ENCODE results near the gene HTRA3.

Gene HTRA3

DNA sequence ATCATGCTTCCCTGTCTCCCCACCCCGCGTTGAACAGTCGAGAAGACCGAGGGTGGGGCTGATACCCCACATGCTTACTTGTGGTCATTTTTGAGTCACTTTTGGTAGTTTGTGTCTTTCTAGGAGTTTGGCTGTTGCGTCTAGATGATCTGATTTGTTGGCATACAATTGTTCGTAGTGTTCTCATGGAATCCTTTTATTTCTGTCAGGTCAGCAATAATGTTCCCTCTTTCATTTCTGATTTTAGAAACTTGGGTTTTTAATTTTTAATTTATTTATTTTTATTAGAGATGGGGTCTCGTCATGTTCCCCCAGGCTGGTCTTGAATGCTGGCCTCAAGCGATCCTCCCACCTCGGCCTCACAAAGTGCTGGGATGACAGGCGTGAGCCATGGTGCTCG lies 39.5 kb upstream of the HTRA3 start:
- Histone ChIP-seq H3K36me3 (peaks cover 23 to 92% (median 38%) of the 10 kb centered on the region in 11 experiments; a peak in 19 of 22 replicates), H3K4me3 (no peak overlapping the region), H4K20me1 (peaks cover 0 to 100% (median 22%) of the 10 kb centered on the region in 11 experiments; a peak in 11 of 22 replicates), H3K9me3 (replicated peaks in 1 of 11) (peaks cover 0 to 5% (median 0%) of the 10 kb centered on the region in 11 experiments; a peak in 1 of 22 replicates), H3K27ac (peak overlapping the region in 7 of 11 experiments; percentile 45 to 90 (median 73); a peak in 9 of 22 replicates), H3K4me2 (peak overlapping the region; percentile 44 to 96 (median 88); a peak in 20 of 22 replicates), H3K4me1 (peaks cover 58 to 71% (median 64%) of the 10 kb centered on the region in 10 experiments), H3K9ac (no peak overlapping the region), H3K27me3 (no peaks in the 10 kb centered on the region)
- no peak for TF ChIP-seq Cebpa-rat (IDR thresholded peaks at IDR 0.05)

- peak overlapping the region in 2 of 11 experiments; percentile 5 to 25; a peak in 1 of 22 replicates for H3K27ac ChIP-seq
- peaks cover 0 to 5% (median 0%) of the 10 kb centered on the region in 11 experiments; a peak in 1 of 22 replicates for H3K9me3 ChIP-seq (replicated peaks in 1 of 11)
- no peak for TF ChIP-seq Cebpa-rat (IDR thresholded peaks at IDR 0.05)
- H3K36me3 ChIP-seq: peaks cover 29 to 92% (median 47%) of the 10 kb centered on the region in 11 experiments; a peak in 19 of 22 replicates
- peaks cover 0 to 100% (median 22%) of the 10 kb centered on the region in 11 experiments; a peak in 11 of 22 replicates for H4K20me1 ChIP-seq
- no peak overlapping the region for H3K9ac ChIP-seq
- peak overlapping the region in 7 of 11 experiments; percentile 7 to 96 (median 57); a peak in 8 of 22 replicates for H3K4me2 ChIP-seq
- no peaks in the 10 kb centered on the region for H3K27me3 ChIP-seq
- no peak overlapping the region for H3K4me3 ChIP-seq
- peaks cover 50 to 67% (median 57%) of the 10 kb centered on the region in 10 experiments for H3K4me1 ChIP-seq
Observed at GRCh38 chr4:8230891-8231290, 38.7 kb upstream of the HTRA3 start.

DNA sequence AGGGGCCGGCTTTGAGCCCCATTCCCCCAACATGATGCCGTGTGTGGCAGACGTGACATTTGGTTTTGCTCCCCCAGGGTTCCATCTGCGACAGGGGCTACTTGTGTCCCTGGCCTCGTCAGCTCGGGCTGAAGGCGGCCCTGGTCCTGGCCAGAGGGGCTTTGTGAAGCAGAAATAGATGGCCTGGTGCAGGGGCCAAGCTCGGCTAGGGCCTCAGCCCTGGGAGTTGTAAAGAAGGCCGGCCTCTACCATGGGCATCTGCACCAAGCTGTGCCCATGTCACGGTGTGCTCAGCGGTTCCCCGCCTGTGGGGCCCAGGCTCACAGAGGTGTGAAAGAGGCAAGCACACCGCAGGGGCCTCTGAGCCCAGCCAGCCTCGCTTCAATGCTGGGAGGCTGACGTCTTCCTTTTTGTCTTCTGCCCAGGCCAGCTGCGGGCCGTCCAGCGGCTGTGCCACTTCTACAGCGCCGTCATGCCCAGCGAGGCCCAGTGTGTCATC lies 38.0 kb upstream of the HTRA3 start:
- H4K20me1 ChIP-seq: peaks cover 0 to 100% (median 22%) of the 10 kb centered on the region in 11 experiments; a peak in 11 of 22 replicates

DNA sequence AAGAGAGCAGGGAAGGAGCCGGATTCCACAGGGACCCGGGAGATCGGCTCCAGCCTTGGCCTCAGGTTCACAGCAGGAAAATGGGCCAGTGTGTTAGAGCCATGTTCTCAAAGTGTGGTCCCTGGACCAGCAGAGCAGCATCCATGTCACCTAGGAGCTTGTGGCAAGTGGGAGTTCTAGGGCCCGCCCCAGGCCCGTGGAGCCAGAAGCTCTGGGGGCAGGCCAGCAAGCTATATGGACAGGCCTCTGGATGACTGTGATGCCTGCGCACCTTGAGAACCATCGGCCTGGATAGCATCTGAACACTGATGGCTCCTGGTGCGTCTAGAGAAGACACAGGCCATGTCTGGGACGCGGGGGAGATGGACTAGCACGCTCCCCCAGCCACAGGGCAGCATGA lies 36.8 kb upstream of the HTRA3 start:
- peaks cover 29 to 92% (median 57%) of the 10 kb centered on the region in 11 experiments; a peak in 19 of 22 replicates for H3K36me3 ChIP-seq

More for the DNA sequence above, 38.0 kb upstream of the HTRA3 start:
- no peak for TF ChIP-seq Cebpa-rat (IDR thresholded peaks at IDR 0.05)
- Histone ChIP-seq H3K27ac (peak overlapping the region in 2 of 11 experiments; percentile 17 to 25; a peak in 2 of 22 replicates), H3K27me3 (no peaks in the 10 kb centered on the region), H3K4me3 (no peak overlapping the region), H3K4me2 (peak overlapping the region in 2 of 11 experiments; percentile 2 to 7; a peak in 3 of 22 replicates), H3K4me1 (peaks cover 43 to 67% (median 53%) of the 10 kb centered on the region in 10 experiments), H3K36me3 (peaks cover 29 to 92% (median 54%) of the 10 kb centered on the region in 11 experiments; a peak in 19 of 22 replicates), H3K9ac (no peak overlapping the region), H3K9me3 (replicated peaks in 1 of 11) (peaks cover 0 to 5% (median 0%) of the 10 kb centered on the region in 11 experiments; a peak in 1 of 22 replicates)

DNA sequence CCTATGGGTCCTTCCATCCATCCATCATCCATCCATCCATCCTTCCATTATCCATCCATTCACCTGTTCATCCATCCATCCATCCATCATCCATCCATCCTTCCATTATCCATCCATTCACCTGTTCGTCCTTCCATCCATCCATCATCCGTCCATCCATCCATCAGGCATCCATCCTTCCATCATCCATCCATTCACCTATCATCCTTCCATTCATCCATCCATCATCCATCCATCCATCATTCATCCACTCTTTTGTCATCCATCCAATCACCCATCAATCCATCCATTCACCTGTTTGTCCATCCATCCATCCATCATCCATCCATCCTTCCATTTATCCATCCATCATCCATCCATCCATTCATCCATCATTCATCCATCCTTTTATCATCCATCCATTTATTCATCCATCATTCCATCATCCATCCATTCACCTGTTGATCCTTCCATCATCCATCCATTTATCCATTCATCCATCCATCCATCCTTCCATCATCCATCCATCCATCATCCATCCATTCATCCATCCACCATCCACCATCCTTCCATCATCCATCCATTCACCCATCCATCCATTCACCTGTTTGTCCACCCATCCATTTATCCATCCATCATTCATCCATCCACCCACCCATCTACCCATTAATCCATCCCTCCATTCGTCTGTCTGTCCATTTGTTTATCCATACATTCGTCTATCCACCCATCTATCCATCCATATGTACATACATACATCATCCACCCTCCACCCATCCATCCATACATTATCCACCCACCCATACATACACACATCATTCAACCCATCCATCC lies 35.7 kb upstream of the HTRA3 start:
- Histone ChIP-seq H3K4me3 (no peak overlapping the region), H3K4me1 (peaks cover 30 to 62% (median 44%) of the 10 kb centered on the region in 10 experiments), H3K9me3 (replicated peaks in 1 of 11) (peaks cover 0 to 5% (median 0%) of the 10 kb centered on the region in 11 experiments; a peak in 1 of 22 replicates), H3K27ac (no peak overlapping the region), H3K4me2 (no peak overlapping the region), H3K36me3 (peaks cover 29 to 92% (median 60%) of the 10 kb centered on the region in 11 experiments; a peak in 19 of 22 replicates), H3K27me3 (no peaks in the 10 kb centered on the region), H3K9ac (no peak overlapping the region), H4K20me1 (peaks cover 0 to 100% (median 15%) of the 10 kb centered on the region in 11 experiments; a peak in 11 of 22 replicates)
- no peak for TF ChIP-seq Cebpa-rat (IDR thresholded peaks at IDR 0.05)

More for the DNA sequence above, 36.8 kb upstream of the HTRA3 start:
- no peaks in the 10 kb centered on the region for H3K27me3 ChIP-seq
- H3K9ac ChIP-seq: no peak overlapping the region
- H3K4me3 ChIP-seq: no peak overlapping the region
- TF ChIP-seq Cebpa-rat (IDR thresholded peaks at IDR 0.05): no peak
- peaks cover 0 to 5% (median 0%) of the 10 kb centered on the region in 11 experiments; a peak in 1 of 22 replicates for H3K9me3 ChIP-seq (replicated peaks in 1 of 11)
- H3K4me1 ChIP-seq: peaks cover 31 to 64% (median 45%) of the 10 kb centered on the region in 10 experiments
- H3K27ac ChIP-seq: no peak overlapping the region
- H3K4me2 ChIP-seq: no peak overlapping the region
- peaks cover 0 to 100% (median 19%) of the 10 kb centered on the region in 11 experiments; a peak in 11 of 22 replicates for H4K20me1 ChIP-seq

- Histone ChIP-seq H4K20me1 (peaks cover 0 to 100% (median 19%) of the 10 kb centered on the region in 11 experiments; a peak in 11 of 22 replicates), H3K4me2 (no peak overlapping the region), H3K9ac (no peak overlapping the region), H3K36me3 (peaks cover 29 to 96% (median 64%) of the 10 kb centered on the region in 11 experiments; a peak in 19 of 22 replicates), H3K9me3 (replicated peaks in 1 of 11) (peaks cover 0 to 5% (median 0%) of the 10 kb centered on the region in 11 experiments; a peak in 1 of 22 replicates), H3K27ac (no peak overlapping the region), H3K4me1 (peaks cover 29 to 60% (median 44%) of the 10 kb centered on the region in 10 experiments), H3K27me3 (no peaks in the 10 kb centered on the region), H3K4me3 (no peak overlapping the region)
- TF ChIP-seq Cebpa-rat (IDR thresholded peaks at IDR 0.05): no peak
Observed at GRCh38 chr4:8234715-8235114, 34.8 kb upstream of the HTRA3 start.

DNA sequence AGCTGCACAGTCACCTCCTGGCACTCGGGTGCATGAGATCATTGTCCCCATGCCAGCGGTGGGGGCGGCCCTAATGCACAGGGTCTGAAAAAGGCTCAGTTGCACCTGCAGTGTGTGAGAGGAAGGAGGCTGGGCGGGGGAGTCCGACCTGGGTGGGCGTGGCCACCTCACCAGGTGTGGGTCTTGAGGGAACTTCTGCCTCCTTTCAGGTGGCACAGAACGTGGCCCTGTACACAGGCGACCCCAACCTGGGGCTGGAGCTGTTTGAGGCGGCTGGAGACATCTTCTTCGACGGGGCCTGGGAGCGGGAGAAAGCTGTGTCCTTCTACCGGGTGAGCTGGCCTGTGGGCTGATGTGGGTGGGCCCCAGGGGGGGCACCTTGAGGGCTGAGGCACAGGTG lies 34.3 kb upstream of the HTRA3 start:
- no peak for TF ChIP-seq Cebpa-rat (IDR thresholded peaks at IDR 0.05)
- peaks cover 29 to 96% (median 64%) of the 10 kb centered on the region in 11 experiments; a peak in 19 of 22 replicates for H3K36me3 ChIP-seq
- no peak overlapping the region for H3K27ac ChIP-seq
- H3K9ac ChIP-seq: no peak overlapping the region
- peaks cover 0 to 100% (median 19%) of the 10 kb centered on the region in 11 experiments; a peak in 11 of 22 replicates for H4K20me1 ChIP-seq
- no peak overlapping the region for H3K4me3 ChIP-seq
- H3K9me3 ChIP-seq (replicated peaks in 1 of 11): peaks cover 0 to 5% (median 0%) of the 10 kb centered on the region in 11 experiments; a peak in 1 of 22 replicates
- no peak overlapping the region for H3K4me2 ChIP-seq
- H3K27me3 ChIP-seq: no peaks in the 10 kb centered on the region
- H3K4me1 ChIP-seq: peaks cover 27 to 60% (median 43%) of the 10 kb centered on the region in 10 experiments

DNA sequence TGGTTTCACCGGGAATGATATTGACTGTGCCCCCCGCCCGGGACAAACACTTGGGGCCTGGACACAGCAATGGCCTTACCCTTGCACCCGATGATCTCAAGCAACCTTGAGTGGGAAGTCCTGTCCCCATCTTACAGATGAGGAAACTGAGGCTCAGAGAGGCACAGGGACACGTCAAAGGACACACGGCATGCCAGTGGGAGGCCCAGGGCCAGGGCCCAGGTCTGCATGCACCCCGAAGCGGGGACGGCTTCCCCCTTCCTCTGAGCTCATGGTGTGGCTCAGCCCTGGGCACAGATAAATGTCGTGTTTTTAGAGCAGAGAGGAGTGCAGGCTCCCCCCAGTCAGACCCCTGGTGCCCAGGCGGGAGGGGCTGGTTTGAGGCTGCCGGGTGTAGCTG lies 33.9 kb upstream of the HTRA3 start:
- no peaks in the 10 kb centered on the region for H3K27me3 ChIP-seq
- H3K4me3 ChIP-seq: no peak overlapping the region
- peaks cover 27 to 59% (median 44%) of the 10 kb centered on the region in 10 experiments for H3K4me1 ChIP-seq
- H3K9me3 ChIP-seq (replicated peaks in 1 of 11): peaks cover 0 to 5% (median 0%) of the 10 kb centered on the region in 11 experiments; a peak in 1 of 22 replicates
- peaks cover 0 to 100% (median 19%) of the 10 kb centered on the region in 11 experiments; a peak in 11 of 22 replicates for H4K20me1 ChIP-seq
- H3K4me2 ChIP-seq: no peak overlapping the region; a peak in 1 of 22 replicates
- H3K27ac ChIP-seq: peak overlapping the region in 2 of 11 experiments; percentile 4 to 18; a peak in 1 of 22 replicates
- peak overlapping the region in 3 of 11 experiments; percentile 18 to 37 (median 22); a peak in 4 of 22 replicates for H3K9ac ChIP-seq
- no peak for TF ChIP-seq Cebpa-rat (IDR thresholded peaks at IDR 0.05)
- H3K36me3 ChIP-seq: peaks cover 29 to 98% (median 64%) of the 10 kb centered on the region in 11 experiments; a peak in 19 of 22 replicates

Data from BLaER1 treated with 17β-estradiol and CSF1 and Interleukin-3, amounts not matched to agents 10 nM and 100 nM (cell line).